Caco-2 (cell line): ENCODE results near the gene STK32B. TPM values are rescaled to one million over a fixed set of nuclear protein-coding genes. Genes with fewer than 3 reads are reported as not detected.

Source experiments
- BruUV-seq: library from RNA; stranded (reverse); fragments of 400-500 nt; replicated peaks from 2 replicates; lab custom pipeline; 2021; lab: Mats Ljungman, UMichigan
- CTCF ChIA-PET: fragments of 300-600 bp; sonication (Branson Sonifier 250); formaldehyde crosslinking; loops from one replicate; lab custom pipeline; 2022; ENCODE audit warnings: antibody characterized with exemption; lab: Charles Lee
- POLR2A ChIA-PET: fragments of 300-600 bp; sonication (Branson Sonifier 250); formaldehyde crosslinking; loops from one replicate; lab custom pipeline; 2022; ENCODE audit warnings: antibody characterized with exemption; lab: Charles Lee
- DNase-seq, 2 experiments: peaks; one replicate each; pipeline versions ENCODE4 v3.0.0 to v3.0.0-alpha.2; 2020 to 2022
- H3K27me3 ChIP-seq: replicated peaks from 2 replicates; pipeline ENCODE4 v1.6.0; 2011; ENCODE audit warnings: low read length; ENCODE audit not compliant: control insufficient read depth, insufficient read depth
- H3K36me3 ChIP-seq: 2 replicates; pipeline ENCODE4 v1.5.1; 2011; ENCODE audit warnings: low read length; ENCODE audit not compliant: control insufficient read depth, insufficient read depth
- H3K4me1 ChIP-seq: fragments of 250-450 bp; sonication (Bioruptor Pico); 2 replicates; pipeline ENCODE4 v1.5.1; 2020; ENCODE audit warnings: mild to moderate bottlenecking
- H3K4me3 ChIP-seq: 2 replicates; pipeline ENCODE4 v1.5.1; 2011; ENCODE audit warnings: low read depth, mild to moderate bottlenecking, control low read depth, low read length
- H3K9me3 ChIP-seq: fragments of 250-450 bp; sonication (Bioruptor Pico); 2 replicates; pipeline ENCODE4 v1.5.1; 2020; ENCODE audit warnings: mild to moderate bottlenecking, moderate library complexity
- H3K27ac Mint-ChIP-seq: one replicate; pipeline ENCODE4 v1.8.0; 2022; ENCODE audit warnings: mixed read lengths; ENCODE audit not compliant: unreplicated experiment
- H3K27me3 Mint-ChIP-seq: one replicate; pipeline ENCODE4 v1.8.0; 2022; ENCODE audit warnings: mixed read lengths; ENCODE audit not compliant: insufficient read depth, unreplicated experiment
- H3K36me3 Mint-ChIP-seq: one replicate; pipeline ENCODE4 v1.8.0; 2022; ENCODE audit warnings: mild to moderate bottlenecking, mixed read lengths; ENCODE audit not compliant: insufficient read depth, unreplicated experiment
- H3K4me1 Mint-ChIP-seq: one replicate; pipeline ENCODE4 v1.8.0; 2022; ENCODE audit warnings: low read depth, mixed read lengths; ENCODE audit not compliant: unreplicated experiment
- H3K4me3 Mint-ChIP-seq: one replicate; pipeline ENCODE4 v1.8.0; 2022; ENCODE audit warnings: mild to moderate bottlenecking, moderate library complexity, mixed read lengths; ENCODE audit not compliant: unreplicated experiment
- H3K9me3 Mint-ChIP-seq: one replicate; pipeline ENCODE4 v1.8.0; 2022; ENCODE audit warnings: mixed read lengths; ENCODE audit not compliant: unreplicated experiment
- intact Hi-C: fragments of 100-400 bp; cut with micrococcal nuclease; formaldehyde crosslinking; loops from one replicate; pipeline ENCODE4 v1.10.0; 2022; ENCODE audit not compliant: unreplicated experiment
- total RNA-seq: library from RNA; stranded (reverse); gene quantifications from 2 replicates; pipeline ENCODE4 v1.2.3, GENCODE V29; 2022
- TF ChIP-seq, protein P1 (sequence below), 2 experiments: fragments of 200-600 bp in 1 of 2; IDR thresholded peaks; 1 replicate in 1 of 2; 2 replicates in 1 of 2; pipeline versions ENCODE4 v1.5.1 to v1.8.0; 2011 to 2022; ENCODE audit warnings: antibody characterized with exemption in 1 of 2, control low read depth in 1 of 2, inconsistent platforms in 1 of 2, low read depth in 1 of 2, low read length in 1 of 2, mild to moderate bottlenecking in 1 of 2, moderate library complexity in 1 of 2; ENCODE audit not compliant: insufficient read depth in 1 of 2, severe bottlenecking in 1 of 2, unreplicated experiment in 1 of 2

STK32B gene
- total RNA-seq, 1 experiment from 2014 or later: 11.2 TPM

DNA sequence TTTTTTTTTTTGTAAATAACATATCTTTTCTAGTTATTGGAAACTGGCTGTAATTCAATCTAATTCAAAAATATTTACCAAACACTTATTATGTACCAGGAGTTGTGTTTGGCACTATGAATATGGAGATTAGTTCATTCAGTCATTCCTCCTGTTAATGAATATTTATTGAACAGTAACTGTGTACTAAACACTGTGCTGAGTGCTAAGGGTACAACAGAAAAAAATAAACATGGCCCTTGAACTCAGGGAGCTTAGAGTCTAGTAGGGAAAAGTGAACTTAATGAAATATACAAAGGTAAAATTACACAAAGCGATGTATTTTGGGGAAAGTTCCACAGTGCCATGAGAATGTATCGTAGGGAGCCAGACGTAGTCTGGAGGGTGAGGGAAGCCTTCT lies 87.1 kb downstream of the STK32B start:
- TF ChIP-seq, protein P1, sequence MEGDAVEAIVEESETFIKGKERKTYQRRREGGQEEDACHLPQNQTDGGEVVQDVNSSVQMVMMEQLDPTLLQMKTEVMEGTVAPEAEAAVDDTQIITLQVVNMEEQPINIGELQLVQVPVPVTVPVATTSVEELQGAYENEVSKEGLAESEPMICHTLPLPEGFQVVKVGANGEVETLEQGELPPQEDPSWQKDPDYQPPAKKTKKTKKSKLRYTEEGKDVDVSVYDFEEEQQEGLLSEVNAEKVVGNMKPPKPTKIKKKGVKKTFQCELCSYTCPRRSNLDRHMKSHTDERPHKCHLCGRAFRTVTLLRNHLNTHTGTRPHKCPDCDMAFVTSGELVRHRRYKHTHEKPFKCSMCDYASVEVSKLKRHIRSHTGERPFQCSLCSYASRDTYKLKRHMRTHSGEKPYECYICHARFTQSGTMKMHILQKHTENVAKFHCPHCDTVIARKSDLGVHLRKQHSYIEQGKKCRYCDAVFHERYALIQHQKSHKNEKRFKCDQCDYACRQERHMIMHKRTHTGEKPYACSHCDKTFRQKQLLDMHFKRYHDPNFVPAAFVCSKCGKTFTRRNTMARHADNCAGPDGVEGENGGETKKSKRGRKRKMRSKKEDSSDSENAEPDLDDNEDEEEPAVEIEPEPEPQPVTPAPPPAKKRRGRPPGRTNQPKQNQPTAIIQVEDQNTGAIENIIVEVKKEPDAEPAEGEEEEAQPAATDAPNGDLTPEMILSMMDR (IDR thresholded peaks at IDR 0.05; ENCODE audit: insufficient read depth in 1 of 2, low read depth in 1 of 2, low read length in 1 of 2, severe bottlenecking in 1 of 2, unreplicated experiment in 1 of 2): no peak
- Histone ChIP-seq H3K36me3 (no peaks in the 10 kb centered on the region), H3K4me1 (no peaks in the 10 kb centered on the region), H3K27me3 (no peaks in the 10 kb centered on the region), H3K9me3 (no peaks in the 10 kb centered on the region), H3K4me3 (no peak overlapping the region)
- Mint-ChIP-seq H3K4me3 (no peak overlapping the region), H3K9me3 (peaks cover 10% of the 10 kb centered on the region), H3K27me3 (no peaks in the 10 kb centered on the region), H3K36me3 (no peaks in the 10 kb centered on the region), H3K27ac (no peak overlapping the region), H3K4me1 (peaks cover under 1% of the 10 kb centered on the region)
- intact Hi-C loops: no loop called here
- POLR2A ChIA-PET: no interaction called here
- CTCF ChIA-PET: no interaction called here
- no peak for DNase-seq
- no TSS peak for BruUV-seq

DNA sequence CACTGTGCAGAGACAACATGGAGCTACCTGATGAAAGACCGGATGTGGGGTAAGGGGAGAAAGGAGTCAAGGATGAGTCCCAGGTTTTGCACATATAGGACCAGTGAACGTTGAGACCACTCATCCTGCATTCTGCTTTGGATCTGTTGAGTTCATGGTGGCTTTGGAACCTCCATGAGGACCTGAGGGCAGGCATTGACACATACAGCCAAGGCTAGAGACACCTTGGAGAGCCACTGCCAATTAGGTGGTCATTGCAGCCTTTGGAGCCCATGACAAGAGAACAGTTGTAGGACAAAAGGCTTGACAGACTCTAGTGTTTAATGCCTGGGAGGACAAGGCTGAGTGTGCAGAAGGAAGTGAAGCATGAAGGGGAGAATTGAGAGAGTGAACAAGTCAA lies 87.9 kb downstream of the STK32B start:
- DNase-seq: no peak
- no peaks in the 10 kb centered on the region for H3K36me3 ChIP-seq
- H3K4me1 Mint-ChIP-seq: peaks cover 5% of the 10 kb centered on the region
- no peaks in the 10 kb centered on the region for H3K9me3 ChIP-seq
- POLR2A ChIA-PET: no interaction called here
- H3K27me3 ChIP-seq: no peaks in the 10 kb centered on the region
- H3K27ac Mint-ChIP-seq: no peak overlapping the region
- H3K4me1 ChIP-seq: no peaks in the 10 kb centered on the region
- no peak overlapping the region for H3K4me3 ChIP-seq
- TF ChIP-seq, protein P1 (IDR thresholded peaks at IDR 0.05; ENCODE audit: insufficient read depth in 1 of 2, low read depth in 1 of 2, low read length in 1 of 2, severe bottlenecking in 1 of 2, unreplicated experiment in 1 of 2): no peak
- H3K27me3 Mint-ChIP-seq: no peaks in the 10 kb centered on the region
- no peaks in the 10 kb centered on the region for H3K36me3 Mint-ChIP-seq
- peaks cover 10% of the 10 kb centered on the region for H3K9me3 Mint-ChIP-seq
- CTCF ChIA-PET: no interaction called here
- no peak overlapping the region for H3K4me3 Mint-ChIP-seq
- intact Hi-C loops: no loop called here
- BruUV-seq: no TSS peak

DNA sequence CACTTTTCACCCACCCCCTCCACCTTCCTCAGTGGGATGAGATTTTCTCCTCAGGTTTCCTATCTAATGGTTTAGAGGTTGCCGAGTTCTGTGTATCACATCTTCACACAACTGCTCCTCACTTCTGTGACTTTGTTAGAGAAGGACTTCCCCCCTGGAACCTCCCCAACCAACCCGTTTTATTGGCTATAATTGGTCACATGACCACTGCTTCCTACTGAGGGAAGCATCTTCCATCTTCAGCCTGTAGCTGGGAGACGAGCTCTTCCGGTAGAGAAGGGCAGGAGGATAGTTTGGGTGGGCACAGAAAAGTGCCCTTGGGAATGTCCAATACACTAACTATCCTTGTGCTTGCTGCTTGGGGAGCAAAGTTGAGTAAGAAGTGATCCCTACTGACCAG lies 90.5 kb downstream of the STK32B start:
- no peak for DNase-seq
- H3K36me3 Mint-ChIP-seq: no peaks in the 10 kb centered on the region
- intact Hi-C loops: loop anchor here (1.0 to 2.0 kb wide), 3 partner anchors 27 to 147 kb away; no protein-coding TSS in a partner anchor
- H3K27ac Mint-ChIP-seq: no peak overlapping the region
- no peak overlapping the region for H3K4me3 ChIP-seq
- H3K36me3 ChIP-seq: no peaks in the 10 kb centered on the region
- no TSS peak for BruUV-seq
- no peaks in the 10 kb centered on the region for H3K27me3 Mint-ChIP-seq
- ChIA-PET POLR2A (no interaction called here), CTCF (no interaction called here)
- H3K4me1 Mint-ChIP-seq: peaks cover 5% of the 10 kb centered on the region
- H3K9me3 Mint-ChIP-seq: peaks cover 10% of the 10 kb centered on the region
- no peak overlapping the region for H3K4me3 Mint-ChIP-seq
- H3K27me3 ChIP-seq: no peaks in the 10 kb centered on the region
- no peaks in the 10 kb centered on the region for H3K4me1 ChIP-seq
- no peaks in the 10 kb centered on the region for H3K9me3 ChIP-seq
- TF ChIP-seq, protein P1 (IDR thresholded peaks at IDR 0.05; ENCODE audit: insufficient read depth in 1 of 2, low read depth in 1 of 2, low read length in 1 of 2, severe bottlenecking in 1 of 2, unreplicated experiment in 1 of 2): no peak
